ENCODE measurements around the gene AP1M1. TPM values are rescaled to one million over a fixed set of nuclear protein-coding genes. Genes with fewer than 3 reads are reported as not detected.
A peak's percentile ranks its signal among the peaks of the same experiment; 100 is the strongest.

Gene AP1M1
- 10 to 100 TPM; 16.7 to 29.9 TPM for polyA plus RNA-seq

- Histone ChIP-seq H3K4me1 (ENCODE audit: control insufficient read depth in 2 of 2, insufficient read depth in 2 of 2, low read length in 1 of 2) (peaks cover 0 to 16% of the 10 kb centered on the region in 2 donors), H3K4me3 (ENCODE audit: low read depth in 1 of 2, low read length in 2 of 2) (peak within 1 kb of the TSS; percentile 82 to 92), H3K9me3 (ENCODE audit: control insufficient read depth in 2 of 2, insufficient read depth in 1 of 2, low read depth in 1 of 2, low read length in 1 of 2) (no peaks in the 10 kb centered on the region), H3K36me3 (ENCODE audit: control insufficient read depth in 2 of 2, insufficient read depth in 2 of 2, low read length in 1 of 2) (peaks cover 6 to 15% of the 10 kb centered on the region in 2 donors), H3K27ac (ENCODE audit: low read depth in 2 of 2, low read length in 1 of 2) (peak within 1 kb of the TSS; percentile 69 to 82), H3K27me3 (ENCODE audit: control insufficient read depth in 1 of 2, insufficient read depth in 2 of 2, low read length in 2 of 2) (no peaks in the 10 kb centered on the region)
- 0 to 1% methylated on average over 64 to 65 of the region's 65 CpGs for whole genome bisulfite sequencing, 2 donors
Measured at GRCh38 chr19:16197622-16198369, at the start of gene AP1M1. TSS of gene AP1M1 (plus strand) at chr19:16197911. CDS start at chr19:16198027, 116 bp downstream.

GRCh38 chr19:16148443-16149229 is 49.1 kb upstream of the AP1M1 start:
- Histone ChIP-seq H3K4me3 (ENCODE audit: low read depth in 1 of 2, low read length in 2 of 2) (no peak overlapping the region), H3K27me3 (ENCODE audit: control insufficient read depth in 1 of 2, insufficient read depth in 2 of 2, low read length in 2 of 2) (no peaks in the 10 kb centered on the region), H3K4me1 (ENCODE audit: control insufficient read depth in 2 of 2, insufficient read depth in 2 of 2, low read length in 1 of 2) (peaks cover 0 to 7% of the 10 kb centered on the region in 2 donors), H3K27ac (ENCODE audit: low read depth in 2 of 2, low read length in 1 of 2) (no peak overlapping the region), H3K36me3 (ENCODE audit: control insufficient read depth in 2 of 2, insufficient read depth in 2 of 2, low read length in 1 of 2) (no peaks in the 10 kb centered on the region), H3K9me3 (ENCODE audit: control insufficient read depth in 2 of 2, insufficient read depth in 1 of 2, low read depth in 1 of 2, low read length in 1 of 2) (no peaks in the 10 kb centered on the region)
- WGBS, 2 donors, result 63 to 72% methylated on average over 8 of the region's 8 CpGs

GRCh38 chr19:16153582-16154336 is 44.0 kb upstream of the AP1M1 start:
- Histone ChIP-seq H3K4me3 (ENCODE audit: low read depth in 1 of 2, low read length in 2 of 2) (no peak overlapping the region), H3K9me3 (ENCODE audit: control insufficient read depth in 2 of 2, insufficient read depth in 1 of 2, low read depth in 1 of 2, low read length in 1 of 2) (no peaks in the 10 kb centered on the region), H3K36me3 (ENCODE audit: control insufficient read depth in 2 of 2, insufficient read depth in 2 of 2, low read length in 1 of 2) (no peaks in the 10 kb centered on the region), H3K4me1 (ENCODE audit: control insufficient read depth in 2 of 2, insufficient read depth in 2 of 2, low read length in 1 of 2) (peaks cover 0 to 4% of the 10 kb centered on the region in 2 donors), H3K27me3 (ENCODE audit: control insufficient read depth in 1 of 2, insufficient read depth in 2 of 2, low read length in 2 of 2) (no peaks in the 10 kb centered on the region), H3K27ac (ENCODE audit: low read depth in 2 of 2, low read length in 1 of 2) (no peak overlapping the region)
- 81% methylated on average over 11 of the region's 11 CpGs for WGBS, 2 donors

- Histone ChIP-seq H3K4me3 (ENCODE audit: low read depth in 1 of 2, low read length in 2 of 2) (no peak overlapping the region), H3K4me1 (ENCODE audit: control insufficient read depth in 2 of 2, insufficient read depth in 2 of 2, low read length in 1 of 2) (no peaks in the 10 kb centered on the region), H3K9me3 (ENCODE audit: control insufficient read depth in 2 of 2, insufficient read depth in 1 of 2, low read depth in 1 of 2, low read length in 1 of 2) (no peaks in the 10 kb centered on the region), H3K27ac (ENCODE audit: low read depth in 2 of 2, low read length in 1 of 2) (no peak overlapping the region), H3K36me3 (ENCODE audit: control insufficient read depth in 2 of 2, insufficient read depth in 2 of 2, low read length in 1 of 2) (no peaks in the 10 kb centered on the region), H3K27me3 (ENCODE audit: control insufficient read depth in 1 of 2, insufficient read depth in 2 of 2, low read length in 2 of 2) (no peaks in the 10 kb centered on the region)
- 93 to 95% methylated on average over 8 of the region's 8 CpGs for WGBS, 2 donors
Measured at GRCh38 chr19:16154557-16154956, 43.2 kb upstream of the AP1M1 start.

- no peak overlapping the region for H3K4me3 ChIP-seq (ENCODE audit: low read depth in 1 of 2, low read length in 2 of 2)
- H3K27ac ChIP-seq (ENCODE audit: low read depth in 2 of 2, low read length in 1 of 2), result no peak overlapping the region
- H3K4me1 ChIP-seq (ENCODE audit: control insufficient read depth in 2 of 2, insufficient read depth in 2 of 2, low read length in 1 of 2), result no peaks in the 10 kb centered on the region
- H3K36me3 ChIP-seq (ENCODE audit: control insufficient read depth in 2 of 2, insufficient read depth in 2 of 2, low read length in 1 of 2), result no peaks in the 10 kb centered on the region
- WGBS, 2 donors, result 84 to 96% methylated on average over 1 of the region's 1 CpG
- no peaks in the 10 kb centered on the region for H3K9me3 ChIP-seq (ENCODE audit: control insufficient read depth in 2 of 2, insufficient read depth in 1 of 2, low read depth in 1 of 2, low read length in 1 of 2)
- no peaks in the 10 kb centered on the region for H3K27me3 ChIP-seq (ENCODE audit: control insufficient read depth in 1 of 2, insufficient read depth in 2 of 2, low read length in 2 of 2)
Measured at GRCh38 chr19:16155128-16155527, 42.6 kb upstream of the AP1M1 start.

GRCh38 chr19:16156904-16157303 is 40.8 kb upstream of the AP1M1 start:
- WGBS, 2 donors, result 74 to 77% methylated on average over 6 of the region's 6 CpGs
- H3K27me3 ChIP-seq (ENCODE audit: control insufficient read depth in 1 of 2, insufficient read depth in 2 of 2, low read length in 2 of 2), result no peaks in the 10 kb centered on the region
- no peaks in the 10 kb centered on the region for H3K9me3 ChIP-seq (ENCODE audit: control insufficient read depth in 2 of 2, insufficient read depth in 1 of 2, low read depth in 1 of 2, low read length in 1 of 2)
- H3K4me1 ChIP-seq (ENCODE audit: control insufficient read depth in 2 of 2, insufficient read depth in 2 of 2, low read length in 1 of 2), result no peaks in the 10 kb centered on the region
- H3K4me3 ChIP-seq (ENCODE audit: low read depth in 1 of 2, low read length in 2 of 2), result no peak overlapping the region
- no peaks in the 10 kb centered on the region for H3K36me3 ChIP-seq (ENCODE audit: control insufficient read depth in 2 of 2, insufficient read depth in 2 of 2, low read length in 1 of 2)
- no peak overlapping the region for H3K27ac ChIP-seq (ENCODE audit: low read depth in 2 of 2, low read length in 1 of 2)

- Histone ChIP-seq H3K36me3 (ENCODE audit: control insufficient read depth in 2 of 2, insufficient read depth in 2 of 2, low read length in 1 of 2) (no peaks in the 10 kb centered on the region), H3K27ac (ENCODE audit: low read depth in 2 of 2, low read length in 1 of 2) (no peak overlapping the region), H3K4me1 (ENCODE audit: control insufficient read depth in 2 of 2, insufficient read depth in 2 of 2, low read length in 1 of 2) (no peaks in the 10 kb centered on the region), H3K9me3 (ENCODE audit: control insufficient read depth in 2 of 2, insufficient read depth in 1 of 2, low read depth in 1 of 2, low read length in 1 of 2) (no peaks in the 10 kb centered on the region), H3K27me3 (ENCODE audit: control insufficient read depth in 1 of 2, insufficient read depth in 2 of 2, low read length in 2 of 2) (no peaks in the 10 kb centered on the region), H3K4me3 (ENCODE audit: low read depth in 1 of 2, low read length in 2 of 2) (no peak overlapping the region)
- WGBS, 2 donors, result 79 to 85% methylated on average over 10 of the region's 10 CpGs
Measured at GRCh38 chr19:16157601-16158000, 40.1 kb upstream of the AP1M1 start.

- H3K4me1 ChIP-seq (ENCODE audit: control insufficient read depth in 2 of 2, insufficient read depth in 2 of 2, low read length in 1 of 2), result no peaks in the 10 kb centered on the region
- H3K4me3 ChIP-seq (ENCODE audit: low read depth in 1 of 2, low read length in 2 of 2), result no peak overlapping the region
- H3K27ac ChIP-seq (ENCODE audit: low read depth in 2 of 2, low read length in 1 of 2), result no peak overlapping the region
- H3K27me3 ChIP-seq (ENCODE audit: control insufficient read depth in 1 of 2, insufficient read depth in 2 of 2, low read length in 2 of 2), result no peaks in the 10 kb centered on the region
- no peaks in the 10 kb centered on the region for H3K36me3 ChIP-seq (ENCODE audit: control insufficient read depth in 2 of 2, insufficient read depth in 2 of 2, low read length in 1 of 2)
- H3K9me3 ChIP-seq (ENCODE audit: control insufficient read depth in 2 of 2, insufficient read depth in 1 of 2, low read depth in 1 of 2, low read length in 1 of 2), result no peaks in the 10 kb centered on the region
- WGBS, 2 donors, result 89 to 91% methylated on average over 5 of the region's 5 CpGs
Measured at GRCh38 chr19:16159655-16160054, 38.1 kb upstream of the AP1M1 start.

DNA sequence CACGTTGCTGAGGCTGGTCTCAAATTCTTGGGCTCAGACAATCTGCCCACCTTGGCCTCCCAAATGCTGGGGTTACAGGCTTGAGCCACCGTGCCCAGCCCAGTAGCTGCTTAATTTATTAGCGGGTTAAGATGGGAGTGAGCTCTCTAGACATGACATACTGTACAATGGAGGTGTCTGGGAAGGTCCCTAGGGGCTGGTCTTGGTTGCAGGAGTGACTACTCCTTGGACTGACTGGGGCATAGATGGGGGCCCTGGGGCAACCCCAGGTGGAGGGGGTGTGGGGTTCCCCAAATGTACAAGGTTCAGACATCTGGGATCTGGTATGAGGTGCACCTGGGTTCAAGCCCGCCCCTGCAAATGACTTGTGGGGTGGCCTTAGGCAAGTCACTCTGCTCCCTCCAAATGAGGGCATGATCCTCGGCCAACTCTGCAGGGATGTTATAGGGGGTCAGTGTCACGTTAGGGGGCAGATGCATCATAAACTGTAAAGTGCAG is 37.2 kb upstream of the AP1M1 start:
- Histone ChIP-seq H3K36me3 (ENCODE audit: control insufficient read depth in 2 of 2, insufficient read depth in 2 of 2, low read length in 1 of 2) (no peaks in the 10 kb centered on the region), H3K27ac (ENCODE audit: low read depth in 2 of 2, low read length in 1 of 2) (no peak overlapping the region), H3K27me3 (ENCODE audit: control insufficient read depth in 1 of 2, insufficient read depth in 2 of 2, low read length in 2 of 2) (no peaks in the 10 kb centered on the region), H3K4me1 (ENCODE audit: control insufficient read depth in 2 of 2, insufficient read depth in 2 of 2, low read length in 1 of 2) (no peaks in the 10 kb centered on the region), H3K4me3 (ENCODE audit: low read depth in 1 of 2, low read length in 2 of 2) (no peak overlapping the region), H3K9me3 (ENCODE audit: control insufficient read depth in 2 of 2, insufficient read depth in 1 of 2, low read depth in 1 of 2, low read length in 1 of 2) (no peaks in the 10 kb centered on the region)
- WGBS, 2 donors, result 68 to 75% methylated on average over 6 of the region's 6 CpGs
